IPS DF 19.7 (cell line): ENCODE measurements around the gene AQP4.
A peak's percentile ranks its signal among the peaks of the same experiment; 100 is the strongest.

ENCODE experiments used
- DNase-seq: peaks from one replicate; pipeline ENCODE4 v3.0.0-alpha.2; 2013; ENCODE audit warnings: low read depth, low spot score

Gene AQP4, protein sequence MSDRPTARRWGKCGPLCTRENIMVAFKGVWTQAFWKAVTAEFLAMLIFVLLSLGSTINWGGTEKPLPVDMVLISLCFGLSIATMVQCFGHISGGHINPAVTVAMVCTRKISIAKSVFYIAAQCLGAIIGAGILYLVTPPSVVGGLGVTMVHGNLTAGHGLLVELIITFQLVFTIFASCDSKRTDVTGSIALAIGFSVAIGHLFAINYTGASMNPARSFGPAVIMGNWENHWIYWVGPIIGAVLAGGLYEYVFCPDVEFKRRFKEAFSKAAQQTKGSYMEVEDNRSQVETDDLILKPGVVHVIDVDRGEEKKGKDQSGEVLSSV

DNA sequence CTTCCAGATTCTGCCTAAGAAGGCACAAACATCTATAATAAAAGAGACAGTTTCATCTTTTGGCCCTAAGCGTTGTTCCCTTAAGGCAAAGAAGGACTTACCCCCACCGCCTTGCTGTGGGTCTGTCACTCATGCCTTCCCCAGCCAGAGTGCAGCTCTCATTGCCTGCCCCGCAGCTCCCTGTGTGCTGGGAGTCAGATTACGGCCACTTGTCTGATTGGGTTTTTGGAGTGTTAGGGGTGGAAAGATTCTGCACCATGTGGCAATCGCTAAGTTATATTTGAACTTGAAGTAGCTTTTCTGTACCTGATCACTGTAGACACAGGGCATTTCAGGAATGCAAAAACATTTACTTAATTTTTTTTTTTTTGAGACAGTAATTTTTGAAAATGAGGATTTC is at the start of gene AQP4:
Gene AQP4, minus strand, starts transcription at position 151 of the 400 bp plus-strand sequence. Its CDS starts 18 bp downstream, at position 133.
- no peak for DNase-seq

DNA sequence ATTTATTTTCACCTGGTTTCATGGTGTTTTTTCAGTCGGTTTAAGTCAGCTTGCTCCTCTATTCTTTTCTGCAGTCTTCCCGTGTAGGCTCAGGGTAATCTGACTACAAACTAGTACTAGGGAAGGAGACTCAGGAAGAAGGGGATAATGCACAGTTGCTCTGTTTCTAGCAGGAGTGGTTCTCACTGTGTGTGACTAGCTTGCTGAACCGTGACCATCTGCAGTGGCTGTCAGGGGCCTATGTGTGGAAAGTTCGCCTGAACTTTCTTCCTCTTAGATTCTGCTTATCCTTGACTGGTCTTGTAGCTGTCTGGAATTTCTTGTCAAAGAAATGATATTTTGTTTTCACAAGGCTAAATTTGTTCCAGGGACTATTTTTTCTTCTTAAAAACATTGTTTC is 46.3 kb upstream of the AQP4 start:
- no peak for DNase-seq

GRCh38 chr18:26909599-26910290 is 44.2 kb upstream of the AQP4 start:
- peak; percentile 35 for DNase-seq

DNA sequence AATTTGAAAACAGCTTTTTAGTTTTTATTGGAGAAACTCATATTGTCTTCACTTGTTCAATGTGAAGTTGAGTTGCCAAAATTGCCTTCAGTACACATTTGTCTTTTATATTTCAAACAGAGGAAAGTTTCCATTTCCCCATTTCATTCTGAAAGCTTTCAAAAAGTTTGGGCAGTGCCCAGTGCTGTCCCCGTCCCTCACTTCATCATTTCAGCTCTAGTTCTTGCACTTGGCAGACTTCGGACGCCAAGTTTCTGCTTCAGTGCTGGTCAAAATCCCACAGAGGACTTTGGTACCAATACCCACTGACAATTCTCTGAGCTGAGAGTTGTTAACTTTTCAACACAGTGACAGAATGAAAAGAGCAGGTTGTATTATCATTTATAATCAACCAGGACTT is 43.4 kb upstream of the AQP4 start:
- DNase-seq: no peak

GRCh38 chr18:26902291-26902690 is 36.8 kb upstream of the AQP4 start:
- no peak for DNase-seq

GRCh38 chr18:26901020-26901419 is 35.5 kb upstream of the AQP4 start:
- DNase-seq: no peak

DNA sequence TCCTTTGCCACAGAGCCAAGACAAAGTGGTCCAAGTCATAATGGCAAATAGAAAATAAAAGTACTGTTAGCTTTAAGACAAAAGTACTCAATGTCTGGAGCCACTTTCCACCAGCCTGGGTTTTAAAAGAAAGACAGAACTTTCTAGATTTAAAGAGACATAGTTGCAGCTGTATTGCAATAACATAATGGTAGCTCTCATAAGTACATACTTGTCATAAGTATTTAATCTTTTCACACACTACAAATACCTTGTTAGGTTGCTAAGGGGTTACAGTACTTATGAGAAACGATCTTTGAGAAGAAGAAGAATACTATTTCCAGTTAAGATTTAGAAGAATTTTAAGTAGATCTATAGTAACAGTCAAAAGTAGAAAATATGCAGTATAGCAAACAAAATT is 28.9 kb upstream of the AQP4 start:
- DNase-seq: no peak

DNA sequence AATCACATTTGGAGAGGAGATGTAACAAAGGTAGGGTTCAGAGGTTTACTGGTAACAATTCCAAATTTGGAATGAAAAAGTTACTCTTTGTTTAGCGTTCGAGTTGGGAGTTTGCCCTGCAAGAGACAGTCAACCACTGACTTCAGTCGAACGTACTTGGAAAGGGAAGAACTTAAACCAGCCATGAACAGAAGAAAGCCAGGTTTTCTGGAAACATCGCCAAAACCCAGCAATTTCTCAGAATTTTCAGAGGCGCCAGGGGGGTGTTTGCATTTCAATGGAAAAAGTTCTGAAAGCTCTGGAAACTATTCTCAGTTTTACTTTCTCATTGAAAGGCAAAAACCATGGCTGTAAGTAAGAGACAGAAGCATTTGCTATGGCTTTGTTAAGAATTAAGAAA is 28.5 kb upstream of the AQP4 start:
- no peak for DNase-seq

DNA sequence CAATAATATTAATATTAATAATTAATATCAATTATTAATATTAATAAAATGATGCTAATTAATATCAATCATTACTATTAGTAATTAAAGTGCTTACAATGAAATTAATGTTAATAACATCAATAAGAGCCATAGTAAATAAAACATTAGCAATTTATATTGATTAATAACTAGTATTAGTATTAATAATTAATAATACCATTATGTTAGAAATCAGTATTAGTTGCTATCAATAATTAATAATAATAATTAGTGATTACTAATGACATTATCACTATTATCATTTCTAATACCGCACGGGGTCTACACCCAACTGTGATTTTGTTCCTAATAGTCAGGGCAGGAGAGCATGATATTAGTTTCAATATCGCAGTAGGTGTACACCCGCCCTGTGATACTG is 22.8 kb upstream of the AQP4 start:
- no peak for DNase-seq

DNA sequence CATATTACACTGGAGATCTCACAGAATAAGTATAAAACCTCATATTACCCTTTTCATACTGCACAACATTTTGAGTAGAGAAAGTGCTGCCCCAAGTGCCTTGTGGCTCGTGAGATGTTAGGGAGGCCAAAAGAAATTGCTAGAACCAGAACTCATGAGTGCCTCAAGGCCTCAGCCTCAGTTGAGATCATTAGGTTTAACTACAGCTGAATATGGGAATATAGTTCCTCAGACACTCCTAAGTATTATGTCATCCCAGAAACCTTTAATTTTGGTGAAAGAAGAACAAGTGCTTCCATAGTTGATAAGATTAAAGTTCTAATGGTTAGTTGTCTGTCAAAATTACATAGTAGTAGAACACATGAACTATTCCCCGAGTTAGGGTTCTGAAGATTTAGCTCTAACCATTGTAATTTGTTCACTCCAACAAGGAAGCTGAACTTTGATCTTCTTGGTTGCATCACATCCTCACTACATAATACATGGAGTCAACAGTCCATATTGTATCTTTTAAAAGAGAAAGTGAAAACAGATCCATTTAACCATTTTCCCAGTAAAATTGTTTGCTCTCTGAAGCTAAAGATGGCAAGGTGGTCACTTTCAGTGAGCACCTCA is 9.6 kb upstream of the AQP4 start:
- DNase-seq: no peak

GRCh38 chr18:26874283-26874682 is 8.8 kb upstream of the AQP4 start:
- no peak for DNase-seq

GRCh38 chr18:26869640-26870039 is 4.1 kb upstream of the AQP4 start:
- DNase-seq: no peak

DNA sequence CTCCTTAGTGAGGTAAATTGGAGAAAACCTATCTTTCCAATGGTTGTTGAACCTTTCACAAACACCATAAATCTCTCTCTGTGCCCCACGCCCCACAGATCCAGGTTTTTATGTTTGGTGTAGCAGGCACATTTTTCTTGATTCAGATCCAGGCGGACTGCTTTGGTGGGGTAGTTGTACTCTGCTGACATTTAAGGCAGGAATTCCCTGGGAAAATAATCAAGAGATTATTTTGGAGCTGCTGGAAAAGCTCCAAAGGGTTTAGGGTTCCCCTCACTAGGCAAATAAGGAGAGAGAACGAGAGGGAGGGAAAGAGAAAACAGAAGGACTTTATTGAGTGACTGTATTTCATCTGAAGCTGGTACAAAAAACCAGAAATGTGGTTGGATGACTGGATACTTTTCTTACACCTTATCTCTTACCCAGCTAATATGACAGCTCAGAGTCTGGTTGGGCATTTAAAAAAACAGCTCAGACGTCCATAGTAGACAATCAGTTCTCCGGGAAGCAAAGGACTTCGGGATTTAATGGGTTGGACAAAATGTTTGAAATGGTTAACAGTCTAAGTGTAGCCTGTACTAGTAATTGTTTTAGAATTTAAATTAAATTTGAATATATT is 3.6 kb upstream of the AQP4 start:
- DNase-seq: no peak

DNA sequence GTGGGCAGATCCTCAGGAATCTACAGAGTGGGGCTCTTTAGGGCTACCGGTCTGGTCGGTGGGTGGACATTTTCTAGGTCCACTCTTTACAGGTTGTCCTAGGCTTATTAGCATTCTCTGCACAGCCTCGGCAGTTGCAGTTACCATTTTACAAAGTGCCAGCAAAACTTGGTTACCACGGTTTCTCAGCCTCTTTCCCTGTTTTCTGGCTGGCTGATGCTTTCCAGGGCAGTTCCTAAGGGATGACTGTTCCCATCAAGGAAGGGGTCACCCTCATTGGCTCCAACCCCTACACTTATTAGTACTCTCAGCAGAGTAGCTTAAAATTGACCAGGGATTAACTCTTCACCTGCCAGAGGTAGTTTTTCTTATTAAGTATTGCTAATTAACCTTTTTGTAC is 2.0 kb upstream of the AQP4 start:
- DNase-seq: no peak

DNA sequence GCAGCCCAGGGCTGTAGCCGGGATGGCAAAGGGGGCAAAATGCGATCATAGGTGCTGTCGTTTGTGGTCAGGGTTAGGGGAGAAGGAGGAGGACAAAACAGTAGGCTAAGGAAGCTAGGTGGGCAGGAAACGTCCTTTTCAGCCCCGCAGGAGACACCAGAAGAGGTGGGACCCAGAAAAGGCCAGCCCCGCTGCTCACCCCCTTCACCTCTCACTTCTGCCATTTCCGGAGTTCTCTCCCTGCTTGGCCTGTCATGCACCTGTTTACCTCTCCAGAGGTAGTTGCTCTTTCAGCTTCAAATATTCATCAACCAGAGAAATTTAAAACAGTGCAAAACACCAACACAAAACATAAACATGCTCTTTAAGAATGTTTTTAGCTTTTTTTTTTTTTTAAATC is 849 bp downstream of the AQP4 start:
- DNase-seq: no peak

- DNase-seq: no peak
These were observed 1.5 kb downstream of the AQP4 start for GRCh38 chr18:26863921-26864497.

DNA sequence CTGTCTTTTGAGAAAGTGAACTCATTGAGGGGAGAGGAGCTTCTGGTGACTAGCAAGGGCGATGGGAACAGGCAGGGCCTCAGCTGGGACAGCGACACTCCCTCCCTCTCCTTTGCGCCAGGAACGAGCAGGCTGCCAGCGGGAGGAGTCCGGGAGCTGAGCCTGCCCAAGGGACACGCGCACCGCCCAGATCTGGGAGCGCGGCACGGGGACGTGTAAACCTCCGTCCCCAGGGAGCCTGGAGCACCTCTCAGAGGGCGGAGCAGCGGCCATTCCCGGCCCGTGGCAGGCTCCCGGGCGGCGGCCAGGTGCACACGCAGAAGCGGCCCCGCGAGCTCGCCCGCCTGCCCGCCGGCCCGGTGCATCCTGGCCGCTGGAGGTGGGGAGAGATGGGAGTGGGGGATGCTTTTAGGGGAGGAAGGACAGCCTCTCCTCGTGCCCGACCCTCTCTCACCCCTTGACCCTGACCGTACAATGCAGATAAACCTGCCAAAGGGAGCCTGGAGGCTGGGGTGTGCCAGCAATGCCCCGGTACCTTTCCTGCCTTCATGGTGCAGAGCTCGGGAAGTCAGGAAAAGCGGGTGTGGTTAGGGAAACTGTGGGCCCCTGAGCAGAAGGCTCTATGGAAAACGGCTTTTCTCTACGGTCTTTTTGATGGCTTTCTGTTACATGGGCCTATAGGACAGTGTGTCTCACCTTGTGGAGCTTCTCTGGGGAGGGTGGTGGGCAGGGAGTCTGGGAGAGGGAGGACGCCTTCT is 2.2 kb downstream of the AQP4 start:
- DNase-seq: peak; percentile 23

- no peak for DNase-seq
These were observed 3.4 kb downstream of the AQP4 start for GRCh38 chr18:26862084-26862483.

GRCh38 chr18:26854292-26854881 is 11.1 kb downstream of the AQP4 start:
- no peak for DNase-seq

- DNase-seq: no peak
These were observed 12.1 kb downstream of the AQP4 start for GRCh38 chr18:26853401-26853800.

DNA sequence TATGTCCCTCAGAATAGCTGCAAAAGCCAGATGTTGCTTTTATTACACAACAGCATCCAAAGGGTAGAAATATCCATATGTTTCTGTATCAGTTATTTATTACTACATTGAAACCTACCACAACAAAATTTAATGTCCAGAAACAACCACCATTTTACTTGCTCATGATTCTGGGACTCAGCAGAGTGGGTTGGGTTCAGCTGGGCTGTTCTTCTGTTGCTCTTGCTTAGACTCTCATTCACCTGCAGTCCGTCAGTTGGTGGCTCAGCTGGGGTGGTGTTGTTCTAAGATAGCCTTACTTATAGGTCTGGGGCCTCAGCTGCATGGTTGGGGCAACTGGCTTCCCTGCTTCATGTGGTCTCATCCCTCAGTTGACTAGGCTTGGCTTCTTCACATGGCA is 21.7 kb downstream of the AQP4 start:
- DNase-seq: no peak
